Measurements from ENCODE around the gene DMD.

The DMD gene

GRCh38 chrX:31130457-31131220 is 2080.7 kb downstream of the DMD start:
- DNase-seq, result no peak

- no peak for DNase-seq
Observed at GRCh38 chrX:31128855-31129254, 2082.5 kb downstream of the DMD start.

GRCh38 chrX:31127716-31128115 is 2083.6 kb downstream of the DMD start:
- DNase-seq, result no peak

- DNase-seq, result no peak
Observed at GRCh38 chrX:31126205-31126604, 2085.1 kb downstream of the DMD start.

GRCh38 chrX:31124536-31124935 is 2086.8 kb downstream of the DMD start:
- DNase-seq, result no peak

- no peak for DNase-seq
Observed at GRCh38 chrX:31123335-31123734, 2088.0 kb downstream of the DMD start.

GRCh38 chrX:31117266-31117665 is 2094.1 kb downstream of the DMD start:
- no peak for DNase-seq

GRCh38 chrX:31115398-31115797 is 2096.0 kb downstream of the DMD start:
- no peak for DNase-seq

GRCh38 chrX:31114858-31115257 is 2096.5 kb downstream of the DMD start:
- no peak for DNase-seq

- DNase-seq, result peak; percentile 23
Observed at GRCh38 chrX:31112226-31112999, 2098.9 kb downstream of the DMD start.

GRCh38 chrX:31110657-31111056 is 2100.7 kb downstream of the DMD start:
- DNase-seq, result no peak

GRCh38 chrX:31099536-31100090 is 2111.7 kb downstream of the DMD start:
- DNase-seq, result peak; percentile 92

GRCh38 chrX:31098079-31098478 is 2113.3 kb downstream of the DMD start:
- DNase-seq, result no peak

- no peak for DNase-seq
Observed at GRCh38 chrX:31093639-31093975, 2117.7 kb downstream of the DMD start.

GRCh38 chrX:31092970-31093638 is 2118.2 kb downstream of the DMD start:
- DNase-seq, result peak; percentile 50

GRCh38 chrX:31092476-31092875 is 2118.9 kb downstream of the DMD start:
- DNase-seq, result no peak

- no peak for DNase-seq
Observed at GRCh38 chrX:31091819-31092218, 2119.5 kb downstream of the DMD start.

GRCh38 chrX:31074522-31074921 is 2136.8 kb downstream of the DMD start:
- DNase-seq, result no peak

- DNase-seq, result no peak
Observed at GRCh38 chrX:31071725-31072124, 2139.6 kb downstream of the DMD start, which contains the start of gene FTHL17. TSS of gene FTHL17 (minus strand) at chrX:31072041. CDS start at chrX:31071953, 88 bp downstream.

GRCh38 chrX:31071262-31071661 is 2140.1 kb downstream of the DMD start:
- DNase-seq, result no peak

- DNase-seq, result peak; percentile 44
Observed at GRCh38 chrX:31070057-31070468, 2141.3 kb downstream of the DMD start.
